IMR-90 (cell line): ENCODE measurements around the gene SH2D6. TPM values are rescaled to one million over a fixed set of nuclear protein-coding genes. Genes with fewer than 3 reads are reported as not detected.

Experiments
- ATAC-seq: fragments of 200-7000 bp; cut with Tn5 transposase; 2 replicates; pipeline ENCODE4 v1.9.1; 2020; ENCODE audit warnings: low read depth, mild to moderate bottlenecking, moderate library complexity
- BruUV-seq: library from RNA; stranded (reverse); fragments of 400-500 nt; replicated peaks from 2 replicates; lab custom pipeline; 2021; lab: Mats Ljungman, UMichigan
- CTCF ChIA-PET: fragments of 300-600 bp; formaldehyde crosslinking; extraction: SDS; loops from one replicate; lab custom pipeline; 2021; ENCODE audit warnings: antibody characterized with exemption; lab: Yijun Ruan, JAX
- POLR2A ChIA-PET: fragments of 300-600 bp; sonication (Branson Sonifier 250); formaldehyde crosslinking; loops from one replicate; lab custom pipeline; 2022; ENCODE audit warnings: antibody characterized with exemption; ENCODE audit not compliant: unreplicated experiment; lab: Charles Lee
- DNase-seq: peaks from one replicate; pipeline ENCODE4 v3.0.0; 2013
- H2AFZ ChIP-seq: replicated peaks from 2 replicates; pipeline ENCODE3; 2013; ENCODE audit warnings: low read length, mild to moderate bottlenecking; ENCODE audit not compliant: poor library complexity
- H2AK5ac ChIP-seq: 2 replicates; pipeline ENCODE4 v1.6.1; 2013; ENCODE audit warnings: low read depth, low read length, inconsistent platforms
- H2AK9ac ChIP-seq: replicated peaks from 2 replicates; pipeline ENCODE3; 2013; ENCODE audit warnings: mild to moderate bottlenecking, low read depth, low read length, moderate library complexity; ENCODE audit not compliant: poor library complexity
- H2BK120ac ChIP-seq: 2 replicates; pipeline ENCODE4 v1.6.1; 2013; ENCODE audit warnings: low read depth, low read length, inconsistent platforms
- H2BK15ac ChIP-seq: 3 replicates; pipeline ENCODE4 v1.6.1; 2013; ENCODE audit warnings: low read depth, low read length, inconsistent platforms
- H2BK20ac ChIP-seq: 2 replicates; pipeline ENCODE4 v1.6.1; 2013; ENCODE audit warnings: low read depth, mild to moderate bottlenecking, inconsistent platforms, low read length, moderate library complexity
- H2BK5ac ChIP-seq: 2 replicates; pipeline ENCODE4 v1.6.1; 2013; ENCODE audit warnings: mild to moderate bottlenecking, low read depth, low read length, inconsistent platforms; ENCODE audit not compliant: poor library complexity, severe bottlenecking
- H3K14ac ChIP-seq: replicated peaks from 2 replicates; pipeline ENCODE4 v1.6.1; 2013; ENCODE audit warnings: low read depth, low read length, inconsistent platforms
- H3K18ac ChIP-seq: 2 replicates; pipeline ENCODE4 v1.6.1; 2013; ENCODE audit warnings: low read depth, low read length, control low read depth
- H3K23ac ChIP-seq: 2 replicates; pipeline ENCODE4 v1.6.1; 2013; ENCODE audit warnings: low read depth, low read length, inconsistent platforms
- H3K27ac ChIP-seq: 2 replicates; pipeline ENCODE4 v1.5.1; 2013; ENCODE audit warnings: mild to moderate bottlenecking, control low read depth, low read length; ENCODE audit not compliant: insufficient read depth
- H3K27me3 ChIP-seq: 2 replicates; pipeline ENCODE4 v1.6.1; 2013; ENCODE audit warnings: low read length; ENCODE audit not compliant: control insufficient read depth, insufficient read depth
- H3K36me3 ChIP-seq: 2 replicates; pipeline ENCODE4 v1.6.1; 2013; ENCODE audit warnings: low read length, mixed read lengths; ENCODE audit not compliant: control insufficient read depth, insufficient read depth
- H3K4ac ChIP-seq: 2 replicates; pipeline ENCODE4 v1.6.1; 2013; ENCODE audit warnings: low read depth, low read length, inconsistent platforms
- H3K4me1 ChIP-seq: 2 replicates; pipeline ENCODE4 v1.6.1; 2013; ENCODE audit warnings: low read length, mixed read lengths; ENCODE audit not compliant: control insufficient read depth, insufficient read depth
- H3K4me2 ChIP-seq: 2 replicates; pipeline ENCODE4 v1.6.1; 2013; ENCODE audit warnings: low read depth, mild to moderate bottlenecking, control low read depth, low read length, moderate library complexity
- H3K4me3 ChIP-seq: 2 replicates; pipeline ENCODE4 v1.5.1; 2013; ENCODE audit warnings: low read depth, mild to moderate bottlenecking, control low read depth, low read length, moderate library complexity; ENCODE audit not compliant: insufficient read depth
- H3K56ac ChIP-seq: 2 replicates; pipeline ENCODE4 v1.6.1; 2013; ENCODE audit warnings: low read length, inconsistent platforms; ENCODE audit not compliant: insufficient read depth; ENCODE audit errors: extremely low read depth
- H3K79me1 ChIP-seq, 2 experiments: 2 replicates each; pipeline ENCODE4 v1.6.1; 2013; ENCODE audit warnings: low read length in 2 of 2, inconsistent platforms in 1 of 2, low read depth in 1 of 2
- H3K9ac ChIP-seq: 2 replicates; pipeline ENCODE4 v1.6.1; 2013; ENCODE audit warnings: low read depth, low read length, control low read depth
- H3K9me1 ChIP-seq: 2 replicates; pipeline ENCODE4 v1.6.1; 2013; ENCODE audit warnings: low read length, inconsistent platforms; ENCODE audit not compliant: insufficient read depth
- H3K9me3 ChIP-seq: 2 replicates; pipeline ENCODE4 v1.6.1; 2013; ENCODE audit warnings: low read length; ENCODE audit not compliant: control insufficient read depth, insufficient read depth
- H4K20me1 ChIP-seq: 2 replicates; pipeline ENCODE4 v1.6.1; 2013; ENCODE audit warnings: low read length, inconsistent platforms; ENCODE audit not compliant: insufficient read depth
- H4K5ac ChIP-seq: 2 replicates; pipeline ENCODE4 v1.6.1; 2013; ENCODE audit warnings: mild to moderate bottlenecking, low read depth, low read length, control low read depth
- H4K8ac ChIP-seq, 2 experiments: 2 replicates each; pipeline ENCODE4 v1.6.1; 2013; ENCODE audit warnings: low read depth in 2 of 2, low read length in 2 of 2, control low read depth in 1 of 2, inconsistent platforms in 1 of 2
- H4K91ac ChIP-seq: 2 replicates; pipeline ENCODE4 v1.6.1; 2013; ENCODE audit warnings: low read depth, low read length, inconsistent platforms; ENCODE audit not compliant: insufficient read depth
- BHLHE40 ChIP-seq: fragments of 150-350 bp; IDR thresholded peaks from 2 replicates; pipeline ENCODE4 v1.6.1; 2016; ENCODE audit warnings: mild to moderate bottlenecking, low read depth, low read length
- CEBPB ChIP-seq: IDR thresholded peaks from 2 replicates; pipeline ENCODE4 v1.6.1; 2012; ENCODE audit warnings: low read depth, low read length, improper control_type of control experiment
- CHD1 ChIP-seq: IDR thresholded peaks from 2 replicates; pipeline ENCODE4 v1.6.1; 2012; ENCODE audit warnings: low read depth, low read length, improper control_type of control experiment
- FOS ChIP-seq: fragments of 150-350 bp; IDR thresholded peaks from 2 replicates; pipeline ENCODE4 v1.6.1; 2016; ENCODE audit warnings: low read depth, low read length
- MAFK ChIP-seq: IDR thresholded peaks from 2 replicates; pipeline ENCODE4 v1.6.1; 2012; ENCODE audit warnings: low read depth, low read length, improper control_type of control experiment
- MAZ ChIP-seq: IDR thresholded peaks from 2 replicates; pipeline ENCODE4 v1.6.1; 2012; ENCODE audit warnings: low read depth, mild to moderate bottlenecking, low read length, improper control_type of control experiment, moderate library complexity, borderline replicate concordance
- MXI1 ChIP-seq: IDR thresholded peaks from 2 replicates; pipeline ENCODE4 v1.6.1; 2012; ENCODE audit warnings: low read depth, mild to moderate bottlenecking, low read length, moderate library complexity, borderline replicate concordance
- NFE2L2 ChIP-seq: fragments of 150-350 bp; IDR thresholded peaks from 2 replicates; pipeline ENCODE4 v1.6.1; 2016; ENCODE audit warnings: low read depth, mild to moderate bottlenecking, low read length
- POLR2A ChIP-seq: IDR thresholded peaks from 2 replicates; pipeline ENCODE4 v1.6.1; 2012; ENCODE audit warnings: mild to moderate bottlenecking, low read depth, low read length
- RAD21 ChIP-seq: IDR thresholded peaks from 2 replicates; pipeline ENCODE4 v1.6.1; 2012; ENCODE audit warnings: low read length, improper control_type of control experiment
- RCOR1 ChIP-seq: IDR thresholded peaks from 2 replicates; pipeline ENCODE4 v1.6.1; 2012; ENCODE audit warnings: mild to moderate bottlenecking, low read length, improper control_type of control experiment; ENCODE audit not compliant: insufficient replicate concordance
- RFX5 ChIP-seq: IDR thresholded peaks from 2 replicates; pipeline ENCODE4 v1.8.0; 2012; ENCODE audit warnings: low read depth, mild to moderate bottlenecking, low read length, moderate library complexity
- SMC3 ChIP-seq: fragments of 150-350 bp; IDR thresholded peaks from 2 replicates; pipeline ENCODE4 v1.6.1; 2016; ENCODE audit warnings: low read depth, mild to moderate bottlenecking, antibody characterized with exemption, low read length, moderate library complexity
- WGBS, 2 experiments: methylation state at CpG; one replicate each; pipeline versions ENCODE4 v1.1.5 to v1.1.7; 2013; ENCODE audit warnings: missing lambda C conversion rate in 2 of 2; ENCODE audit not compliant: insufficient read length in 1 of 2; ENCODE audit errors: extremely low coverage in 2 of 2; 5-methylcytosine and 5-hydroxymethylcytosine counted together
- dilution Hi-C: fragments of 300-500 bp; cut with HindIII; formaldehyde crosslinking; loops from one replicate; pipeline ENCODE4 v1.14.3; 2018; ENCODE audit warnings: low sequenced_read_pairs; ENCODE audit not compliant: unreplicated experiment
- in situ Hi-C: fragments of 300-500 bp; cut with MboI; formaldehyde crosslinking; loops from 3 replicates; pipeline ENCODE4 v1.14.3; 2019; ENCODE audit warnings: low sequenced_read_pairs, inconsistent platforms, mixed read lengths
- intact Hi-C: fragments of 100-400 bp; cut with micrococcal nuclease; formaldehyde crosslinking; loops from 2 replicates; pipeline ENCODE4 v1.10.0; 2022
- polyA plus RNA-seq, 3 experiments: library from polyadenylated mRNA; depleted of rRNA; stranded (reverse); fragments of >200 nt; gene quantifications; 2 replicates each; pipeline ENCODE4 v1.2.3, GENCODE V29; 2012; ENCODE audit warnings: low replicate concordance in 1 of 3
- total RNA-seq: library from RNA; depleted of rRNA; stranded (reverse); fragments of >200 nt; gene quantifications from 2 replicates; pipeline ENCODE4 v1.2.3, GENCODE V29; 2012
- TF ChIP-seq, protein P1 (sequence below): fragments of 150-350 bp; IDR thresholded peaks from 2 replicates; pipeline ENCODE4 v1.6.1; 2017; ENCODE audit warnings: mild to moderate bottlenecking, antibody characterized with exemption, low read length, low read depth
- TF ChIP-seq, protein P2 (sequence below): conservative IDR thresholded peaks from 2 replicates; pipeline ENCODE4 v1.5.1; 2012; ENCODE audit warnings: mild to moderate bottlenecking, low read depth, low read length, improper control_type of control experiment
- TF ChIP-seq, protein P3 (sequence below): fragments of 150-350 bp; IDR thresholded peaks from 2 replicates; pipeline ENCODE4 v1.6.1; 2016; ENCODE audit warnings: low read depth, mild to moderate bottlenecking, low read length, moderate library complexity, borderline replicate concordance

Gene SH2D6
- total and polyA plus RNA-seq, 2 of the 4 experiments (the other 2 are of a cell fraction): 0.32 to 0.36 TPM

DNA sequence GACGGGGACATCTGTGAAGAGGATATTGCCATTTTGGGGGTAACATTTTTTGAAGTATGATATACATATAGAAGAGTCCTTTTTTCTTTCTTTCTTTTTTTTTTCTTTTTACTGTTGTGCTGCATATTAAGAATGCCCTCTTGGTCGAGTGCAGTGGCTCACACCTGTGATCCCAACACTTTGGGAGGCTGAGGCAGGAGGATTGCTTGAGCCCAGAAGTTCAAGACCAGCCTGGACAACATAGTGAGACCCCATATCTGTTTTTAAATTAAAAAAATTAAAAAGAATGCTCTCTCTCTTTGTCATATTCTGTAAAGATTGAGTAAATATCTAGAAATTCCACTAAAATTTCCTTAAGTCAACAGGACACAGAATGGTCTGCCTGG is 3.6 kb downstream of the SH2D6 start:
- no peak for ATAC-seq
- in situ Hi-C loops: loop anchor here (5.0 kb wide), 1 partner anchor 130 kb away; no protein-coding TSS in a partner anchor

More for the DNA sequence above, 3.6 kb downstream of the SH2D6 start:
- Histone ChIP-seq H3K9me3 (no peaks in the 10 kb centered on the region), H3K9me1 (peaks cover 11% of the 10 kb centered on the region; the same call in 1 of the 2 replicates), H3K4me1 (peaks cover 23% of the 10 kb centered on the region), H2BK120ac (peak overlapping the region; percentile 94), H3K27ac (no peak overlapping the region), H3K4me2 (no peak overlapping the region), H2AK5ac (peak overlapping the region; percentile 94; the same call in 1 of the 2 replicates), H2BK20ac (peak overlapping the region; percentile 85; the same call in 1 of the 2 replicates), H4K91ac (peak overlapping the region; percentile 92; the same call in 1 of the 2 replicates), H3K79me1 (peaks cover 0 to 36% of the 10 kb centered on the region in 2 experiments; a peak in 2 of 4 replicates), H3K56ac (no peak overlapping the region), H3K36me3 (no peaks in the 10 kb centered on the region), H2BK15ac (peak overlapping the region; percentile 88; the same call in 2 of the 3 replicates), H4K8ac (peak overlapping the region in 1 of 2 experiments; percentile 92; a peak in 2 of 4 replicates), H3K4ac (peak overlapping the region; percentile 93), H2AFZ (no peak overlapping the region), H3K4me3 (no peak overlapping the region), H3K27me3 (no peaks in the 10 kb centered on the region), H3K14ac (0 out of 2 replicates have a peak overlapping the region, but pooled peaks have one; percentile 16), H2BK5ac (no peak overlapping the region), H3K23ac (no peak overlapping the region; the same call in 1 of the 2 replicates), H3K9ac (no peak overlapping the region), H4K5ac (no peak overlapping the region), H2AK9ac (peak overlapping the region; percentile 85), H3K18ac (no peak overlapping the region), H4K20me1 (no peaks in the 10 kb centered on the region)
- intact Hi-C loops (loop anchor here (5.0 kb wide), 1 partner anchor 285 kb away; no protein-coding TSS in a partner anchor), dilution Hi-C loops (no loop called here)
- no peak for DNase-seq
- no CpG with 5 or more reads among the region's 2 CpGs for WGBS, 2 experiments
- ChIA-PET CTCF (interaction anchor here (1.0 to 2.1 kb wide), 2 partner anchors 115 to 120 kb away, joined by 3 to 4 read pairs; no protein-coding TSS in a partner anchor), POLR2A (interaction anchor here (1.1 kb wide), 1 partner anchor 127 kb away, joined by 4 read pairs; no protein-coding TSS in a partner anchor)
- TF ChIP-seq RFX5 (no peak), CHD1 (no peak), RAD21 (no peak), MAZ (no peak), MXI1 (no peak), FOS (no peak), MAFK (no peak), NFE2L2 (no peak), RCOR1 (no peak), POLR2A (no peak), SMC3 (no peak), BHLHE40 (no peak), CEBPB (no peak)
- TF ChIP-seq, protein P1, sequence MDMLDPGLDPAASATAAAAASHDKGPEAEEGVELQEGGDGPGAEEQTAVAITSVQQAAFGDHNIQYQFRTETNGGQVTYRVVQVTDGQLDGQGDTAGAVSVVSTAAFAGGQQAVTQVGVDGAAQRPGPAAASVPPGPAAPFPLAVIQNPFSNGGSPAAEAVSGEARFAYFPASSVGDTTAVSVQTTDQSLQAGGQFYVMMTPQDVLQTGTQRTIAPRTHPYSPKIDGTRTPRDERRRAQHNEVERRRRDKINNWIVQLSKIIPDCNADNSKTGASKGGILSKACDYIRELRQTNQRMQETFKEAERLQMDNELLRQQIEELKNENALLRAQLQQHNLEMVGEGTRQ: no peak
- TF ChIP-seq, protein P2, sequence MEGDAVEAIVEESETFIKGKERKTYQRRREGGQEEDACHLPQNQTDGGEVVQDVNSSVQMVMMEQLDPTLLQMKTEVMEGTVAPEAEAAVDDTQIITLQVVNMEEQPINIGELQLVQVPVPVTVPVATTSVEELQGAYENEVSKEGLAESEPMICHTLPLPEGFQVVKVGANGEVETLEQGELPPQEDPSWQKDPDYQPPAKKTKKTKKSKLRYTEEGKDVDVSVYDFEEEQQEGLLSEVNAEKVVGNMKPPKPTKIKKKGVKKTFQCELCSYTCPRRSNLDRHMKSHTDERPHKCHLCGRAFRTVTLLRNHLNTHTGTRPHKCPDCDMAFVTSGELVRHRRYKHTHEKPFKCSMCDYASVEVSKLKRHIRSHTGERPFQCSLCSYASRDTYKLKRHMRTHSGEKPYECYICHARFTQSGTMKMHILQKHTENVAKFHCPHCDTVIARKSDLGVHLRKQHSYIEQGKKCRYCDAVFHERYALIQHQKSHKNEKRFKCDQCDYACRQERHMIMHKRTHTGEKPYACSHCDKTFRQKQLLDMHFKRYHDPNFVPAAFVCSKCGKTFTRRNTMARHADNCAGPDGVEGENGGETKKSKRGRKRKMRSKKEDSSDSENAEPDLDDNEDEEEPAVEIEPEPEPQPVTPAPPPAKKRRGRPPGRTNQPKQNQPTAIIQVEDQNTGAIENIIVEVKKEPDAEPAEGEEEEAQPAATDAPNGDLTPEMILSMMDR: no peak
- TF ChIP-seq, protein P3, sequence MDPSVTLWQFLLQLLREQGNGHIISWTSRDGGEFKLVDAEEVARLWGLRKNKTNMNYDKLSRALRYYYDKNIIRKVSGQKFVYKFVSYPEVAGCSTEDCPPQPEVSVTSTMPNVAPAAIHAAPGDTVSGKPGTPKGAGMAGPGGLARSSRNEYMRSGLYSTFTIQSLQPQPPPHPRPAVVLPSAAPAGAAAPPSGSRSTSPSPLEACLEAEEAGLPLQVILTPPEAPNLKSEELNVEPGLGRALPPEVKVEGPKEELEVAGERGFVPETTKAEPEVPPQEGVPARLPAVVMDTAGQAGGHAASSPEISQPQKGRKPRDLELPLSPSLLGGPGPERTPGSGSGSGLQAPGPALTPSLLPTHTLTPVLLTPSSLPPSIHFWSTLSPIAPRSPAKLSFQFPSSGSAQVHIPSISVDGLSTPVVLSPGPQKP: no peak
- no TSS peak for BruUV-seq
